Liver (tissue), 9 donors: Measurements from ENCODE around the gene BRAT1. TPM values are rescaled to one million over a fixed set of nuclear protein-coding genes. Genes with fewer than 3 reads are reported as not detected.

Source experiments
- DNase-seq: peaks from one replicate; pipeline ENCODE4 v3.0.0-alpha.2; 2017; ENCODE audit warnings: low spot score
- H3K27ac ChIP-seq, 2 donors: one replicate each; pipeline ENCODE4 v1.7.0; 2013; ENCODE audit warnings: inconsistent platforms in 2 of 2, low read length in 2 of 2, control low read depth in 1 of 2, low read depth in 1 of 2, mild to moderate bottlenecking in 1 of 2
- H3K27me3 ChIP-seq, 4 donors: one replicate each; pipeline versions ENCODE4 v1.6.1 to v1.7.0; 2013; ENCODE audit warnings: low read length in 3 of 4, inconsistent platforms in 1 of 4, mild to moderate bottlenecking in 1 of 4, moderate library complexity in 1 of 4; ENCODE audit not compliant: control insufficient read depth in 4 of 4, insufficient read depth in 4 of 4
- H3K36me3 ChIP-seq, 4 donors: one replicate each; pipeline versions ENCODE4 v1.6.1 to v1.7.0; 2013; ENCODE audit warnings: low read length in 3 of 4, mild to moderate bottlenecking in 3 of 4, low read depth in 1 of 4, moderate library complexity in 1 of 4; ENCODE audit not compliant: control insufficient read depth in 4 of 4, insufficient read depth in 3 of 4
- H3K4me1 ChIP-seq, 4 donors: one replicate each; pipeline versions ENCODE4 v1.6.1 to v1.7.0; 2013; ENCODE audit warnings: low read length in 3 of 4, mild to moderate bottlenecking in 3 of 4, moderate library complexity in 1 of 4; ENCODE audit not compliant: control insufficient read depth in 4 of 4, insufficient read depth in 4 of 4
- H3K4me3 ChIP-seq, 3 donors: one replicate each; pipeline versions ENCODE4 v1.6.1 to v1.7.0; 2013; ENCODE audit warnings: low read length in 3 of 3, control low read depth in 1 of 3, low read depth in 1 of 3, mild to moderate bottlenecking in 1 of 3
- H3K9ac ChIP-seq, 2 donors: one replicate each; pipeline ENCODE4 v1.7.0; 2013; ENCODE audit warnings: low read length in 2 of 2, mild to moderate bottlenecking in 2 of 2, moderate library complexity in 2 of 2, control low read depth in 1 of 2, low read depth in 1 of 2
- H3K9me3 ChIP-seq, 4 donors: one replicate each; pipeline versions ENCODE4 v1.6.1 to v1.7.0; 2013; ENCODE audit warnings: low read length in 3 of 4; ENCODE audit not compliant: control insufficient read depth in 4 of 4
- ATF3 ChIP-seq: IDR thresholded peaks from 2 replicates; pipeline ENCODE4 v1.6.1; 2016; ENCODE audit warnings: antibody characterized with exemption
- CTCF ChIP-seq: fragments of 150-350 bp; IDR thresholded peaks from 2 replicates; pipeline ENCODE4 v1.5.1; 2017; ENCODE audit warnings: improper control_type of control experiment, low read depth, low read length; ENCODE audit not compliant: missing input control
- EGR1 ChIP-seq, 2 donors: IDR thresholded peaks; 2 replicates each; pipeline ENCODE4 v1.6.1; 2016 to 2018; ENCODE audit warnings: antibody characterized with exemption in 2 of 2, low read depth in 2 of 2
- FOXA1 ChIP-seq: IDR thresholded peaks from 2 replicates; pipeline ENCODE4 v1.6.1; 2016; ENCODE audit warnings: antibody characterized with exemption
- FOXA2 ChIP-seq: IDR thresholded peaks from 2 replicates; pipeline ENCODE4 v1.6.1; 2016; ENCODE audit warnings: antibody characterized with exemption
- GABPA ChIP-seq, 2 donors: IDR thresholded peaks in 1 of 2; conservative IDR thresholded peaks in 1 of 2; 2 replicates each; pipeline ENCODE4 v1.6.1; 2016; ENCODE audit warnings: antibody characterized with exemption in 2 of 2, mild to moderate bottlenecking in 1 of 2, moderate library complexity in 1 of 2
- HNF4A ChIP-seq, 2 donors: conservative IDR thresholded peaks; 2 replicates each; pipeline ENCODE4 v1.6.1; 2016; ENCODE audit warnings: antibody characterized with exemption in 2 of 2, mild to moderate bottlenecking in 2 of 2
- JUND ChIP-seq, 2 donors: IDR thresholded peaks; 2 replicates each; pipeline ENCODE4 v1.6.1; 2016; ENCODE audit warnings: antibody characterized with exemption in 2 of 2
- NR2F2 ChIP-seq: IDR thresholded peaks from 2 replicates; pipeline ENCODE4 v1.6.1; 2016; ENCODE audit warnings: antibody characterized with exemption
- RAD21 ChIP-seq, 2 donors: IDR thresholded peaks; 2 replicates each; pipeline ENCODE4 v1.6.1; 2016; ENCODE audit warnings: antibody characterized with exemption in 2 of 2, mild to moderate bottlenecking in 2 of 2
- REST ChIP-seq: IDR thresholded peaks from 2 replicates; pipeline ENCODE4 v1.6.1; 2016; ENCODE audit warnings: antibody characterized with exemption, mild to moderate bottlenecking
- RXRA ChIP-seq, 2 donors: IDR thresholded peaks; 2 replicates each; pipeline ENCODE4 v1.6.1; 2017 to 2018; ENCODE audit warnings: antibody characterized with exemption in 2 of 2, mild to moderate bottlenecking in 1 of 2
- SP1 ChIP-seq: IDR thresholded peaks from 2 replicates; pipeline ENCODE4 v1.6.1; 2018; ENCODE audit warnings: antibody characterized with exemption, mild to moderate bottlenecking
- TAF1 ChIP-seq: conservative IDR thresholded peaks from 2 replicates; pipeline ENCODE4 v1.6.1; 2016; ENCODE audit warnings: antibody characterized with exemption, mild to moderate bottlenecking
- YY1 ChIP-seq: IDR thresholded peaks from 2 replicates; pipeline ENCODE4 v1.6.1; 2016; ENCODE audit warnings: antibody characterized with exemption, mild to moderate bottlenecking
- ZBTB33 ChIP-seq: IDR thresholded peaks from 2 replicates; pipeline ENCODE4 v1.6.1; 2016; ENCODE audit warnings: antibody characterized with exemption
- WGBS: extraction: QIAGEN DNeasy Blood & Tissue Kit; methylation state at CpG from one replicate; pipeline ENCODE4 v1.1.7; 2013; 5-methylcytosine and 5-hydroxymethylcytosine counted together
- polyA plus RNA-seq, 2 donors: library from polyadenylated mRNA; stranded (reverse) in 1 of 2; unstranded in 1 of 2; fragments of 200-250 nt in 1 of 2; fragments of >200 nt in 1 of 2; fragmentation: Nextera tagmentation in 1 of 2; extraction: Ambion mirVana in 1 of 2; gene quantifications; one replicate each; pipeline versions ENCODE4 v1.2.1 to v1.2.3, GENCODE V29; 2013 to 2015
- total RNA-seq, 2 donors: library from RNA; depleted of rRNA; stranded (reverse); fragments of >200 nt; gene quantifications; one replicate each; pipeline ENCODE4 v1.2.3, GENCODE V29; 2014
- donor health status: healthy.
- donor health status: healthy.
- donor health status: healthy.
- donor health status: healthy.
- donor health status: healthy.

The BRAT1 gene
- total and polyA plus RNA-seq, 4 donors, result 10.0 to 20.7 (median 16.7) TPM

GRCh38 chr7:2499181-2499580 is 56.1 kb downstream of the BRAT1 start:
- 89% methylated on average over 7 of the region's 7 CpGs for WGBS

GRCh38 chr7:2498708-2499107 is 56.6 kb downstream of the BRAT1 start:
- Histone ChIP-seq H3K4me1 (no peaks in the 10 kb centered on the region), H3K27ac (no peak overlapping the region), H3K4me3 (no peak overlapping the region), H3K9me3 (no peaks in the 10 kb centered on the region), H3K36me3 (no peaks in the 10 kb centered on the region), H3K9ac (no peak overlapping the region), H3K27me3 (no peaks in the 10 kb centered on the region)
- TF ChIP-seq FOXA1, result no peak
- no peak for TF ChIP-seq NR2F2
- TF ChIP-seq CTCF, result no peak
- TF ChIP-seq YY1, result no peak
- TF ChIP-seq ZBTB33, result no peak
- no peak for DNase-seq
- WGBS, result 84% methylated on average over 6 of the region's 6 CpGs

More at GRCh38 chr7:2499181-2499580, 56.1 kb downstream of the BRAT1 start:
- H3K4me1 ChIP-seq, result no peaks in the 10 kb centered on the region
- H3K9ac ChIP-seq, result no peak overlapping the region
- H3K27ac ChIP-seq, result no peak overlapping the region
- H3K4me3 ChIP-seq, result no peak overlapping the region
- no peak for TF ChIP-seq NR2F2
- TF ChIP-seq FOXA1, result no peak
- no peak for TF ChIP-seq CTCF
- no peak for TF ChIP-seq HNF4A (conservative IDR thresholded peaks at IDR 0.05)
- no peak for TF ChIP-seq ATF3
- no peak for TF ChIP-seq EGR1 (IDR thresholded peaks at IDR 0.05; ENCODE audit: low read depth in 2 of 2)
- no peak for TF ChIP-seq GABPA (IDR thresholded peaks at IDR 0.05 in 1 of 2, conservative IDR thresholded peaks at IDR 0.05 in 1 of 2)
- no peak for TF ChIP-seq JUND (IDR thresholded peaks at IDR 0.05)
- TF ChIP-seq FOXA2, result no peak
- no peak for TF ChIP-seq RAD21 (IDR thresholded peaks at IDR 0.05)
- TF ChIP-seq SP1, result no peak
- no peak for TF ChIP-seq REST
- no peak for TF ChIP-seq TAF1
- no peak for TF ChIP-seq RXRA (IDR thresholded peaks at IDR 0.05)
- H3K9me3 ChIP-seq, result no peaks in the 10 kb centered on the region
- no peak for DNase-seq
- H3K27me3 ChIP-seq, result no peaks in the 10 kb centered on the region
- no peaks in the 10 kb centered on the region for H3K36me3 ChIP-seq
